Keratinocyte (primary cell): ENCODE measurements around the gene SYPL1. TPM values are rescaled to one million over a fixed set of nuclear protein-coding genes. Genes with fewer than 3 reads are reported as not detected.

Experiments used
- DNase-seq: peaks from one replicate; pipeline ENCODE4 v3.0.0-alpha.2; 2011; ENCODE audit warnings: low read depth, missing footprints, low spot score
- FAIRE-seq: peaks from 2 replicates; lab custom pipeline; 2011; peaks lifted over from hg19 to GRCh38; lab: Jason Lieb, UNC
- H2AFZ ChIP-seq: 2 replicates; pipeline ENCODE4 v1.6.0; 2012; ENCODE audit warnings: low read length, control low read depth, inconsistent platforms; ENCODE audit not compliant: control insufficient read depth
- H3K27ac ChIP-seq: 2 replicates; pipeline ENCODE4 v1.5.1; 2011; ENCODE audit warnings: low read length; ENCODE audit not compliant: control insufficient read depth, insufficient read depth
- H3K27me3 ChIP-seq: 3 replicates; pipeline ENCODE4 v1.6.0; 2011; ENCODE audit warnings: low read length; ENCODE audit not compliant: control insufficient read depth, insufficient read depth; ENCODE audit errors: extremely low read depth
- H3K36me3 ChIP-seq, 2 experiments: 2 replicates in 1 of 2; 3 replicates in 1 of 2; pipeline ENCODE4 v1.5.1; 2011; ENCODE audit warnings: low read length in 2 of 2, mild to moderate bottlenecking in 1 of 2; ENCODE audit not compliant: control insufficient read depth in 2 of 2, insufficient read depth in 2 of 2; ENCODE audit errors: extremely low read depth in 1 of 2
- H3K4me1 ChIP-seq: 3 replicates; pipeline ENCODE4 v1.5.1; 2011; ENCODE audit warnings: low read length; ENCODE audit not compliant: control insufficient read depth, insufficient read depth; ENCODE audit errors: extremely low read depth
- H3K4me2 ChIP-seq: 3 replicates; pipeline ENCODE4 v1.6.0; 2011; ENCODE audit warnings: low read depth, low read length; ENCODE audit not compliant: control insufficient read depth, insufficient read depth; ENCODE audit errors: extremely low read depth
- H3K4me3 ChIP-seq, 3 experiments: fragments of 200-600 bp in 1 of 3; sonication (generic) in 1 of 3; 2 replicates in 2 of 3; 3 replicates in 1 of 3; pipeline ENCODE4 v1.5.1; 2011 to 2016; ENCODE audit warnings: low read length in 3 of 3, mild to moderate bottlenecking in 3 of 3, control low read depth in 2 of 3, inconsistent platforms in 1 of 3, low read depth in 1 of 3, mixed read lengths in 1 of 3, mixed run types in 1 of 3, moderate library complexity in 1 of 3; ENCODE audit not compliant: control insufficient read depth in 2 of 3, insufficient read depth in 2 of 3; ENCODE audit errors: extremely low read depth in 1 of 3
- H3K79me2 ChIP-seq: 2 replicates; pipeline ENCODE4 v1.6.0; 2012; ENCODE audit warnings: low read length; ENCODE audit not compliant: control insufficient read depth, insufficient read depth
- H3K9ac ChIP-seq: 3 replicates; pipeline ENCODE4 v1.6.0; 2011; ENCODE audit warnings: low read length; ENCODE audit not compliant: control insufficient read depth, insufficient read depth; ENCODE audit errors: extremely low read depth
- H3K9me1 ChIP-seq: 3 replicates; pipeline ENCODE4 v1.6.0; 2011; ENCODE audit warnings: low read length; ENCODE audit not compliant: control insufficient read depth, insufficient read depth; ENCODE audit errors: extremely low read depth
- H3K9me3 ChIP-seq: 2 replicates; pipeline ENCODE4 v1.5.1; 2012; ENCODE audit warnings: low read depth, low read length; ENCODE audit not compliant: control insufficient read depth
- H4K20me1 ChIP-seq: 3 replicates; pipeline ENCODE4 v1.6.0; 2011; ENCODE audit warnings: low read length; ENCODE audit not compliant: control insufficient read depth, insufficient read depth; ENCODE audit errors: extremely low read depth
- EZH2 ChIP-seq: IDR thresholded peaks from one replicate; pipeline ENCODE4 v1.6.1; 2012; ENCODE audit warnings: inconsistent platforms, mild to moderate bottlenecking, low read length, moderate library complexity
- dilution Hi-C: fragments of 300-500 bp; cut with MboI; formaldehyde crosslinking; loops from one replicate; pipeline ENCODE4 v1.7.0; 2020; ENCODE audit warnings: low sequenced_read_pairs; ENCODE audit not compliant: extremely low pct_ligation_motif_present
- polyA plus RNA-seq, 5 experiments: library from polyadenylated mRNA; depleted of rRNA in 3 of 5; stranded (reverse) in 3 of 5; stranded (forward) in 1 of 5; unstranded in 1 of 5; fragments of >200 nt; gene quantifications; 1 replicate in 1 of 5; 2 replicates in 3 of 5; 3 replicates in 1 of 5; pipeline versions ENCODE4 v1.2.1 to v1.2.3, GENCODE V29; 2011 to 2012; ENCODE audit warnings: missing spikeins in 2 of 5, low read depth in 1 of 5, low replicate concordance in 1 of 5
- TF ChIP-seq, protein P1 (sequence below), 3 experiments: IDR thresholded peaks in 1 of 3; conservative IDR thresholded peaks in 1 of 3; optimal IDR thresholded peaks in 1 of 3; 2 replicates in 2 of 3; 3 replicates in 1 of 3; pipeline versions ENCODE3 to v1.5.1; 2011; ENCODE audit warnings: low read length in 3 of 3, mild to moderate bottlenecking in 3 of 3, moderate library complexity in 2 of 3, control low read depth in 1 of 3, inconsistent platforms in 1 of 3; ENCODE audit not compliant: insufficient read depth in 2 of 3; ENCODE audit errors: extremely low read depth in 1 of 3

The SYPL1 gene
- polyA plus RNA-seq, 1 donor (not counting 4 experiments of a cell fraction or from before 2014, with no cell fraction given) = 254 TPM

DNA sequence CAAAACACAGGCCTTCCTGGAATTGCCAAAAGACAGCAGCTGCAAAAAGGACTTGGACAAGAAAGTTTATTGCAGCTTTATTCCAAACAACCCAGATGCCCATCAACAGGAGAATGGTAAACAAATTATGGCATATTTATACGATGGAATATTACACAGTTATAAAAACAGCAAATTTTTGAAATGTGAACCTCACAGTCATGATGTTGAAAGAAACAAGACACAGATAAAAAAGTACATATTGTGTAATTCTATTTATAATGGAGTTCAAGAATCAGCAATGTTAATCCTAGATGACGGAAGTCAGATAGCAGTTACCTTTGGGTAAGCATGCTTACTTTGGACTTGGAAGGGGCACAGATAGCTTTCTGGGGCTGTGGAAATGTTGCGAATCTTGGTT is 44.4 kb downstream of the SYPL1 start:
- Histone ChIP-seq H3K27ac (no peak overlapping the region), H3K9ac (no peak overlapping the region), H3K9me3 (no peaks in the 10 kb centered on the region), H3K9me1 (no peaks in the 10 kb centered on the region), H3K27me3 (no peaks in the 10 kb centered on the region), H2AFZ (no peak overlapping the region), H4K20me1 (no peaks in the 10 kb centered on the region), H3K4me1 (peaks cover 82% of the 10 kb centered on the region), H3K4me2 (no peak overlapping the region), H3K4me3 (no peak overlapping the region), H3K36me3 (no peaks in the 10 kb centered on the region), H3K79me2 (no peaks in the 10 kb centered on the region)
- DNase-seq (no peak), FAIRE-seq (no peak)
- no peak for TF ChIP-seq EZH2
- TF ChIP-seq, protein P1, sequence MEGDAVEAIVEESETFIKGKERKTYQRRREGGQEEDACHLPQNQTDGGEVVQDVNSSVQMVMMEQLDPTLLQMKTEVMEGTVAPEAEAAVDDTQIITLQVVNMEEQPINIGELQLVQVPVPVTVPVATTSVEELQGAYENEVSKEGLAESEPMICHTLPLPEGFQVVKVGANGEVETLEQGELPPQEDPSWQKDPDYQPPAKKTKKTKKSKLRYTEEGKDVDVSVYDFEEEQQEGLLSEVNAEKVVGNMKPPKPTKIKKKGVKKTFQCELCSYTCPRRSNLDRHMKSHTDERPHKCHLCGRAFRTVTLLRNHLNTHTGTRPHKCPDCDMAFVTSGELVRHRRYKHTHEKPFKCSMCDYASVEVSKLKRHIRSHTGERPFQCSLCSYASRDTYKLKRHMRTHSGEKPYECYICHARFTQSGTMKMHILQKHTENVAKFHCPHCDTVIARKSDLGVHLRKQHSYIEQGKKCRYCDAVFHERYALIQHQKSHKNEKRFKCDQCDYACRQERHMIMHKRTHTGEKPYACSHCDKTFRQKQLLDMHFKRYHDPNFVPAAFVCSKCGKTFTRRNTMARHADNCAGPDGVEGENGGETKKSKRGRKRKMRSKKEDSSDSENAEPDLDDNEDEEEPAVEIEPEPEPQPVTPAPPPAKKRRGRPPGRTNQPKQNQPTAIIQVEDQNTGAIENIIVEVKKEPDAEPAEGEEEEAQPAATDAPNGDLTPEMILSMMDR (optimal IDR thresholded peaks at IDR 0.05 in 1 of 3, IDR thresholded peaks at IDR 0.05 in 1 of 3, conservative IDR thresholded peaks at IDR 0.05 in 1 of 3; ENCODE audit: extremely low read depth in 1 of 3, insufficient read depth in 2 of 3, low read length in 3 of 3) = no peak
- dilution Hi-C loops = no loop called here

DNA sequence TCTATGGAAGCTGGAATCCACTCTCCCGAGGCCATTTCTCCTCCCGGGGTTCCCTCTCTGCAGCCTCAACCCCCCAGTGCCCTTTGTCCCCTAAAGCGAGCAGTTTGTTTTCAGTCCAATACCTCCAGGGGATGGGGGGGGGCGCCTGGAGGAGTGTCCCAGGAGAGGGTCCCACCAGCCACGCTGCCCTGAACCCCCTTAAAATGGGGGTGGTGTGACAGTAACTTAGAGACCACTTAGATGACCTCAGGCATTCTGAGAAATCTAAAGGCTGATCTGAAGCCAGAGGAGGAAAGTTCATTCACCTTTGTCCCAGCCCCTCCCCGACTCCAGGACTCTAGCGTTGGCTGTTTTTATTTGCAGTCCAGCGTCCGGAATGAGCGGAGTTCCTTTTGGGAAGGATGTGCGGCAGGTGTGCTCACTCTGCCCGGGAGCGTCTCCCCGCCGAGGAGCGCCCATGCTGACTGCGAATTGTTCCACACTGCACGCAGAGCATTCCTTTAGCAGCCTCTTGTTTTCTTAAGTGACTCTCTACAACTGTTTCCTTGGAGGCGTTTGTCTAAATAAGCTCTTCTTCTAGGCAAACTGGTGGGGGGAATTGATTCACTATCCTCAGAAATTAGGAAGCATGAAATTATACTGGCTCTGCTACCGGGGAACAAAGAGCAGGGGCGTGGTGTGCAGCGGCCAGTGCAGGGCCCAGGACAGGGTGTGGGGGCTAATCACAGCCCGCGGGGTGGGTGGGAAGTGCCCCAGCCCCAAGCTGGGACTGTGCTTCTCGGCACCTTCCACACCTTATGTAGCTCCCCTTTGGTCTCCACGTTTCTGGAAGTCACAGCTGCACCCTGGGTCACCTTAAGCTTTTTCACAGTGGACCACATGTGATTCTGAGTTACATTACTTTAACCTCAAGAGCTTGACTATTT is 46.3 kb downstream of the SYPL1 start:
- peak overlapping the region; percentile 69 for H3K9ac ChIP-seq
- H3K27me3 ChIP-seq = no peaks in the 10 kb centered on the region
- H2AFZ ChIP-seq = no peak overlapping the region
- H3K79me2 ChIP-seq = no peaks in the 10 kb centered on the region
- H3K4me1 ChIP-seq = peaks cover 82% of the 10 kb centered on the region
- H3K4me3 ChIP-seq = peak overlapping the region in 2 of 3 experiments; percentile 39 to 57
- FAIRE-seq (no peak), DNase-seq (no peak)
- H3K36me3 ChIP-seq = no peaks in the 10 kb centered on the region
- no peaks in the 10 kb centered on the region for H3K9me3 ChIP-seq
- dilution Hi-C loops = no loop called here
- no peaks in the 10 kb centered on the region for H4K20me1 ChIP-seq
- peak overlapping the region; percentile 78 for H3K4me2 ChIP-seq
- TF ChIP-seq, protein P1 (optimal IDR thresholded peaks at IDR 0.05 in 1 of 3, IDR thresholded peaks at IDR 0.05 in 1 of 3, conservative IDR thresholded peaks at IDR 0.05 in 1 of 3; ENCODE audit: extremely low read depth in 1 of 3, insufficient read depth in 2 of 3, low read length in 3 of 3) = no peak
- TF ChIP-seq EZH2 = no peak
- H3K27ac ChIP-seq = peak overlapping the region; percentile 83
- H3K9me1 ChIP-seq = no peaks in the 10 kb centered on the region
